Astrocyte (in vitro differentiated cells and primary cell): ENCODE measurements around the gene SLC17A2. TPM values are rescaled to one million over a fixed set of nuclear protein-coding genes. Genes with fewer than 3 reads are reported as not detected.

Experiments used
- DNase-seq: peaks from one replicate; pipeline ENCODE4 v3.0.0-alpha.2; 2010; ENCODE audit warnings: low read depth
- FAIRE-seq: peaks from 2 replicates; lab custom pipeline; 2011; peaks lifted over from hg19 to GRCh38; lab: Jason Lieb, UNC
- H2AFZ ChIP-seq: 2 replicates; pipeline ENCODE4 v1.6.0; 2012; ENCODE audit warnings: low read depth, low read length, inconsistent platforms
- H3K27ac ChIP-seq: 2 replicates; pipeline ENCODE4 v1.5.1; 2011; ENCODE audit warnings: low read depth, low read length, inconsistent platforms
- H3K27me3 ChIP-seq: 2 replicates; pipeline ENCODE4 v1.6.0; 2011; ENCODE audit warnings: low read length, inconsistent platforms; ENCODE audit not compliant: insufficient read depth
- H3K36me3 ChIP-seq: 2 replicates; pipeline ENCODE4 v1.5.1; 2011; ENCODE audit warnings: low read length, inconsistent platforms; ENCODE audit not compliant: insufficient read depth
- H3K4me1 ChIP-seq: 2 replicates; pipeline ENCODE4 v1.5.1; 2011; ENCODE audit warnings: low read length, inconsistent platforms; ENCODE audit not compliant: insufficient read depth
- H3K4me2 ChIP-seq: 2 replicates; pipeline ENCODE4 v1.6.0; 2012; ENCODE audit warnings: low read length, inconsistent platforms
- H3K4me3 ChIP-seq: 2 replicates; pipeline ENCODE4 v1.5.1; 2011; ENCODE audit warnings: low read depth, mild to moderate bottlenecking, low read length, inconsistent platforms; ENCODE audit not compliant: insufficient read depth
- H3K79me2 ChIP-seq: 2 replicates; pipeline ENCODE4 v1.6.0; 2012; ENCODE audit warnings: mild to moderate bottlenecking, low read length, inconsistent platforms; ENCODE audit not compliant: insufficient read depth
- H3K9ac ChIP-seq: 2 replicates; pipeline ENCODE4 v1.6.0; 2012; ENCODE audit warnings: mild to moderate bottlenecking, low read length, inconsistent platforms
- H3K9me3 ChIP-seq: 2 replicates; pipeline ENCODE4 v1.5.1; 2012; ENCODE audit warnings: low read depth, mild to moderate bottlenecking, low read length, inconsistent platforms; ENCODE audit not compliant: insufficient read depth
- H4K20me1 ChIP-seq: 2 replicates; pipeline ENCODE4 v1.6.0; 2012; ENCODE audit warnings: low read length, inconsistent platforms; ENCODE audit not compliant: insufficient read depth
- H3K27ac Mint-ChIP-seq: one replicate; pipeline ENCODE4 v1.8.0; 2021; ENCODE audit warnings: mild to moderate bottlenecking, mixed read lengths; ENCODE audit not compliant: unreplicated experiment
- H3K27me3 Mint-ChIP-seq: one replicate; pipeline ENCODE4 v1.8.0; 2021; ENCODE audit warnings: low read depth, mixed read lengths; ENCODE audit not compliant: unreplicated experiment
- H3K36me3 Mint-ChIP-seq: one replicate; pipeline ENCODE4 v1.8.0; 2021; ENCODE audit warnings: low read depth, mixed read lengths; ENCODE audit not compliant: unreplicated experiment
- H3K4me1 Mint-ChIP-seq: one replicate; pipeline ENCODE4 v1.8.0; 2021; ENCODE audit warnings: low read depth, mixed read lengths; ENCODE audit not compliant: unreplicated experiment
- H3K4me3 Mint-ChIP-seq: one replicate; pipeline ENCODE4 v1.8.0; 2021; ENCODE audit warnings: mild to moderate bottlenecking, moderate library complexity, mixed read lengths; ENCODE audit not compliant: unreplicated experiment
- H3K9me3 Mint-ChIP-seq: one replicate; pipeline ENCODE4 v1.8.0; 2021; ENCODE audit warnings: mild to moderate bottlenecking, mixed read lengths; ENCODE audit not compliant: unreplicated experiment
- CTCF ChIP-seq: IDR thresholded peaks from 2 replicates; pipeline ENCODE4 v1.5.1; 2011; ENCODE audit warnings: low read depth, mild to moderate bottlenecking, inconsistent platforms, low read length, moderate library complexity; ENCODE audit not compliant: insufficient read depth
- EZH2 ChIP-seq: IDR thresholded peaks from 2 replicates; pipeline ENCODE4 v1.6.1; 2012; ENCODE audit warnings: mild to moderate bottlenecking, low read length, inconsistent platforms; ENCODE audit not compliant: insufficient read depth
- total RNA-seq: library from RNA; stranded (reverse); gene quantifications from 2 replicates; pipeline ENCODE4 v1.2.1, GENCODE V29; 2021

The SLC17A2 gene
- total RNA-seq, 1 donor from 2014 or later: not detected

- Histone ChIP-seq H3K4me1 (peaks cover 14% of the 10 kb centered on the region), H3K36me3 (peaks cover 5% of the 10 kb centered on the region), H3K4me2 (no peak overlapping the region), H3K79me2 (no peaks in the 10 kb centered on the region), H3K4me3 (no peak overlapping the region), H4K20me1 (no peaks in the 10 kb centered on the region), H3K9ac (no peak overlapping the region), H2AFZ (no peak overlapping the region), H3K27me3 (no peaks in the 10 kb centered on the region), H3K27ac (no peak overlapping the region), H3K9me3 (no peaks in the 10 kb centered on the region)
- Mint-ChIP-seq H3K27ac (no peak overlapping the region), H3K9me3 (no peaks in the 10 kb centered on the region), H3K4me1 (peaks cover 33% of the 10 kb centered on the region), H3K27me3 (no peaks in the 10 kb centered on the region), H3K4me3 (no peak overlapping the region), H3K36me3 (peaks cover 35% of the 10 kb centered on the region)
- DNase-seq (no peak), FAIRE-seq (no peak)
- TF ChIP-seq CTCF (no peak), EZH2 (no peak)
These were observed 43.5 kb upstream of the SLC17A2 start for GRCh38 chr6:25973923-25974555.

- FAIRE-seq: no peak
- H3K27me3 Mint-ChIP-seq: no peaks in the 10 kb centered on the region
These were observed 42.4 kb upstream of the SLC17A2 start for GRCh38 chr6:25972902-25973301.

More at GRCh38 chr6:25972902-25973301, 42.4 kb upstream of the SLC17A2 start:
- Mint-ChIP-seq H3K9me3 (no peaks in the 10 kb centered on the region), H3K4me3 (no peak overlapping the region), H3K4me1 (peaks cover 36% of the 10 kb centered on the region), H3K36me3 (peaks cover 38% of the 10 kb centered on the region), H3K27ac (no peak overlapping the region)
- Histone ChIP-seq H3K79me2 (no peaks in the 10 kb centered on the region), H3K27me3 (no peaks in the 10 kb centered on the region), H3K4me2 (no peak overlapping the region), H3K36me3 (peaks cover 5% of the 10 kb centered on the region), H3K4me1 (peaks cover 14% of the 10 kb centered on the region), H3K9ac (no peak overlapping the region), H3K27ac (no peak overlapping the region), H2AFZ (no peak overlapping the region), H4K20me1 (no peaks in the 10 kb centered on the region), H3K9me3 (no peaks in the 10 kb centered on the region), H3K4me3 (no peak overlapping the region)
- DNase-seq: no peak
- TF ChIP-seq CTCF: no peak
- no peak for TF ChIP-seq EZH2
